Activated CD8-positive, alpha-beta T cell treated with anti-CD3 and anti-CD28 coated beads, Interleukin-2, amount 10 ng/mL, durations not matched to agents 7 days and 5 days (primary cell): ENCODE results near the gene IL21. TPM values are rescaled to one million over a fixed set of nuclear protein-coding genes. Genes with fewer than 3 reads are reported as not detected.

Experiments used
- ATAC-seq: fragments of 150-1000 bp; cut with Tn5 transposase; one replicate; pipeline ENCODE4 v1.10.0; 2021; ENCODE audit warnings: moderate library complexity
- CTCF ChIA-PET: fragments of 350-600 bp; sonication (Branson Sonifier 250); formaldehyde crosslinking; loops from one replicate; lab custom pipeline; 2021; ENCODE audit warnings: antibody characterized with exemption; lab: Charles Lee
- POLR2A ChIA-PET: fragments of 350-600 bp; sonication (Branson Sonifier 250); formaldehyde crosslinking; loops from one replicate; lab custom pipeline; 2021; ENCODE audit warnings: antibody characterized with exemption; lab: Charles Lee
- DNase-seq: peaks from one replicate; pipeline ENCODE4 v3.0.0-alpha.2; 2020
- H3K27ac Mint-ChIP-seq: one replicate; pipeline ENCODE4 v1.8.0; 2021; ENCODE audit warnings: mild to moderate bottlenecking, mixed read lengths
- H3K27me3 Mint-ChIP-seq: one replicate; pipeline ENCODE4 v1.8.0; 2021; ENCODE audit warnings: low read depth, mixed read lengths
- H3K36me3 Mint-ChIP-seq: one replicate; pipeline ENCODE4 v1.8.0; 2021; ENCODE audit warnings: low read depth, mixed read lengths
- H3K4me1 Mint-ChIP-seq: one replicate; pipeline ENCODE4 v1.8.0; 2021; ENCODE audit warnings: low read depth, mixed read lengths
- H3K4me3 Mint-ChIP-seq: one replicate; pipeline ENCODE4 v1.8.0; 2021; ENCODE audit warnings: mild to moderate bottlenecking, mixed read lengths
- H3K9me3 Mint-ChIP-seq: one replicate; pipeline ENCODE4 v1.8.0; 2022; ENCODE audit warnings: mixed read lengths; ENCODE audit not compliant: insufficient read depth
- total RNA-seq, 2 experiments: library from RNA; stranded (reverse); gene quantifications; one replicate each; pipeline ENCODE4 v1.2.3, GENCODE V29; 2021

The IL21 gene
- total RNA-seq, 2 experiments from 2014 or later: not detected

DNA sequence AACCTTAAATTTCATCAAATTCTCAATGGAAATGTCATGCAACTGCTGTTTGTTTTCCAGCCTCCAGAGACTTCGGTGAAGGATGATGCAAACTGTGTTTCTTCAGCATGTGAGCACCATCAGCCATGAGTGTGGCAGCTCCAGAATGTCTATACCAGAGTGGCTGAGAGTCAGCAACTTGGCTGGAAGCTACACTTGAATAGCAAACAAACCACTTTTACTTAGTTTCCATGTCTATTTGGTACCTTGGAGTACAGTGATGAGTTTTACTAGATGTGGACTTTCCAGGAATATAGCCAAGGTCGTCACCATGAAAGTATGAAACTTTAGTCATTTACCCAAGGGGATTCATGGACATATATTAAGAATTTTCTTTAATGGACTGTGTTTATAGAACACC lies 4.3 kb upstream of the IL21 start:
- no peak for DNase-seq
- ChIA-PET CTCF (no interaction called here), POLR2A (no interaction called here)
- Mint-ChIP-seq H3K4me3 (no peak overlapping the region), H3K36me3 (no peaks in the 10 kb centered on the region), H3K9me3 (no peaks in the 10 kb centered on the region), H3K27ac (no peak overlapping the region), H3K4me1 (no peaks in the 10 kb centered on the region), H3K27me3 (peaks cover 11% of the 10 kb centered on the region)
- no peak for ATAC-seq

DNA sequence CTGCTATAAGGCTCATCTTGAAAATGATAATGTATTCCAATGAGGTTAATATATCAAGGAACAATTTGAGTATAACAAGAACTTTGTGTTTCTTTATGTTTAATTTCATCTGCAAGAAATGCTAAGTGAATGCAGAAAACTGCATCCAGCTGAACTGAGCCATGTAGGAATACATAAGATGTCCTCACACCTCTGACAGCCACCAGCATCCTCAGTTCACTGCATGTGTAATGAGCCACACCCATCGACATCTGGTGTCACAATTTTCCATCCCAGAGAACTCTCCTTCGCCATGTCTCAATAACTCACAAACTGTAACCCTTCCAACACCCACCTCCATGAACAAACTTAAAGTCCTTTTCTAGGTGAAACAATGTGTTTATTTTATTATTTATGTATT lies 3.3 kb upstream of the IL21 start:
- ATAC-seq (no peak), DNase-seq (no peak)
- no peaks in the 10 kb centered on the region for H3K4me1 Mint-ChIP-seq
- POLR2A ChIA-PET: no interaction called here
- peaks cover 10% of the 10 kb centered on the region for H3K27me3 Mint-ChIP-seq
- no peaks in the 10 kb centered on the region for H3K9me3 Mint-ChIP-seq
- H3K4me3 Mint-ChIP-seq: no peak overlapping the region
- no peak overlapping the region for H3K27ac Mint-ChIP-seq
- CTCF ChIA-PET: no interaction called here
- no peaks in the 10 kb centered on the region for H3K36me3 Mint-ChIP-seq

DNA sequence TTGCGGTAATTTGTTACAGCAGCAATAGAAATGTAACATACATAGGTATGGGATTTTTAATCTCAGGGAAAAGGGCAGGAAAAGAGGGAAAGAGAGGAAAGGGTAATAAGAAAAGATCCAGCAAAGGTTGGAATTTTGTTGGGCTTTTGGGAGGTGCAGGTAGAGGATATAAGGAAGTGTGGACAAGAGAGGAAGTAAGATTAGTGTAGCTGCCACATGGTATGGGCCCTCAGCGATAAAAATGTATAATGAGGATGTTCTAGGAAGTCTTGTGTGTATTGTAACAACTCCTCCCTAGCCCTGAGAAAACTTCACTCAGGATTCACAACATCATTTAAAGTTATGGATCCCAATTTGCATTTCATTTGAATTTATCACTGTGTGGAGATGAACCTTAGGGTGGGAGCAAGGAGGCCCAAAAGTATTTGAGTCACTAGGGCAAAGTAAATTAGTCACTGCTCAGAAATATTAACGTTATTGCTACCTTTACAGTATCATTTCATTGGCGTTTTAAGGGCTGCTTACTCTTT lies 2.8 kb upstream of the IL21 start:
- ChIA-PET POLR2A (no interaction called here), CTCF (no interaction called here)
- no peak for ATAC-seq
- Mint-ChIP-seq H3K9me3 (no peaks in the 10 kb centered on the region), H3K4me1 (no peaks in the 10 kb centered on the region), H3K27me3 (peaks cover 8% of the 10 kb centered on the region), H3K27ac (no peak overlapping the region), H3K4me3 (no peak overlapping the region), H3K36me3 (no peaks in the 10 kb centered on the region)
- DNase-seq: no peak

DNA sequence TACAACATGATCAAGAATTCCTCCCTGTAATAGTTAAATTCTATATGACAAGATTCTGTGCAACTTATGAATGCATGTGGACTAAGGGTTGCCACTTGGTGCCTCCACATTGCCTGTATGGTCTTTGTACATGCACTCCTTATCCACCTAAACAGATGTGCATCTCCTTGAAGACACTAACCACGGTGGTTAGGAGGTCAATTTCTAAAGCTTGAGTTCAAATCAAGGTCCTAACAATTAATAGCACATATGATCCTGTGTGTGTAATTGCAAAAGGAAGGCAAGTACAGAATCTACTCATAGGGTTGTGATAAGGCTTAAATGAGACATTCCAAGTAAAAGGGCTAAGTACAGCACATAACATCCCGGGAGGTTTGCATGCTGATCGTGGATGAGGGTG lies 1.5 kb upstream of the IL21 start:
- ChIA-PET CTCF (no interaction called here), POLR2A (no interaction called here)
- DNase-seq (no peak), ATAC-seq (no peak)
- Mint-ChIP-seq H3K4me3 (no peak overlapping the region), H3K9me3 (no peaks in the 10 kb centered on the region), H3K36me3 (no peaks in the 10 kb centered on the region), H3K27ac (no peak overlapping the region), H3K27me3 (peaks cover 6% of the 10 kb centered on the region), H3K4me1 (peaks cover under 1% of the 10 kb centered on the region)

DNA sequence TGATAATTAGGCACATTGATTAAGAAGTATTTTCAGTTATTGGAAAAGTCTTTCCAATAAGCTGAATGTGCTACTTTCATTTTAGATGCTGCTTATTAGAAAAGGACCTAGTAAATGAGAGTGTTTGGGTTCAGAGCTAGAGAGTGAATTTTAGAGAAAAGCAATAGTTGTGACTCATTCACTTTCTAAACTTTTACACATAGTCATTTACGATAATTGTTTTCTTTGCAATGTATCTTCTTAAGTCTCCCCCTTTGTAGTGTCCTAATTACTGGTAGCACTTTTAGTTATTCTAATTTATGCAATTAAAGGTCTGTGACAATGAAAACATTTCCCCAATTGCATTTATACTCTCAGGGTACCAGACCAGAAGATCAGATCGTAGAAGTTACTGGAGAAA lies 1.3 kb downstream of the IL21 start:
- peaks cover 2% of the 10 kb centered on the region for H3K4me1 Mint-ChIP-seq
- ChIA-PET POLR2A (no interaction called here), CTCF (interaction anchor here (1.7 kb wide), 1 partner anchor 43 kb away, joined by 4 read pairs; no protein-coding TSS in a partner anchor)
- ATAC-seq (no peak), DNase-seq (no peak)
- no peaks in the 10 kb centered on the region for H3K9me3 Mint-ChIP-seq
- H3K27me3 Mint-ChIP-seq: peaks cover 3% of the 10 kb centered on the region
- H3K27ac Mint-ChIP-seq: no peak overlapping the region
- H3K4me3 Mint-ChIP-seq: no peak overlapping the region
- no peaks in the 10 kb centered on the region for H3K36me3 Mint-ChIP-seq

DNA sequence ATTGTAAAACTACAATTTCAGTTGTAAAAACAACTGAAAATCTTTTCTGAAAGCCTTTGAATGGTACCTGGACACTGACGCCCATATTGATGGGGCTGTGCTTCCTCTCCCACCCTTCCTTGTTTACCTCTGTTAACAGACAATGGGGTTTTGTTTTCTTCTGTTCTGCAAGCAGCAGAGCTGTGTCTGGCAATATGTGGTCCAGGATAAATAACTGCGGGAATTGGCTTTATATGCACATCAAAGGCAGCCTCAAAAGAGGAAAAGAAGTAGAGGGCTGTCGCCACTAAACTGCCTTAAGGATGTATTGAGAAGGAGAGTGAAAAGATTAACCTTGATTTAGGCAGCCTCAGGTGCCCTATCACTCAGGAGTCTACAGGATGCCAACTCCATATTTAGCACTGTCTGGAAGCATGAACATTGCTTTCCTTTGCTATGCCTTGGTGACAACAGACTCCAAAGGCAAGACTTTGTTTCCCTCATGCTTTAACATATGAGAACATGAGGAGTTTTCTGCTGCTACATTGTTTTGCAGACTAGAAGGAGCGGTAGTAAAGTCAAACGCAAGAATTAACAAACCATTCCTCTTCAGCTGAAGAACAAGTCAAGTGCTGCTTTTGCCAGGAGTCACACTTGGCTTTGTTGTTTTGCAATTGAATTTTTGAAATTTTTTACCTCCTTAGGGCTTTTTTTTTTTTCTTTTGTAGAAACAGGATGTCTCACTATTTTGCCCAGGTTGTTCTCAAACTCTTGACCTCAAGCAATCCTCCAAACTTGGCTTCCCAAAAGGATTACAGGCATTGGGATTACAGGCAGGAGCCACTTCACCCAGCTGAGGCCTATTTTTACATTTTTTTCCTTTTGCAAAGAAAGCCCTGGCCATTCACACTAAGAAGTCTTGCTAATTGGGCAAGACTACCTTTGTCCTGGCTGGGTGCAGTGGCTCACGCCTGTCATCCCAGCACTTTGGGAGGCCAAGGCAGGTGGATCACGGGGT lies 3.0 kb downstream of the IL21 start:
- H3K9me3 Mint-ChIP-seq: no peaks in the 10 kb centered on the region
- DNase-seq (no peak), ATAC-seq (no peak)
- no peaks in the 10 kb centered on the region for H3K36me3 Mint-ChIP-seq
- H3K4me3 Mint-ChIP-seq: no peak overlapping the region
- POLR2A ChIA-PET: no interaction called here
- peaks cover 3% of the 10 kb centered on the region for H3K27me3 Mint-ChIP-seq
- CTCF ChIA-PET: no interaction called here
- H3K27ac Mint-ChIP-seq: no peak overlapping the region
- peaks cover 2% of the 10 kb centered on the region for H3K4me1 Mint-ChIP-seq

DNA sequence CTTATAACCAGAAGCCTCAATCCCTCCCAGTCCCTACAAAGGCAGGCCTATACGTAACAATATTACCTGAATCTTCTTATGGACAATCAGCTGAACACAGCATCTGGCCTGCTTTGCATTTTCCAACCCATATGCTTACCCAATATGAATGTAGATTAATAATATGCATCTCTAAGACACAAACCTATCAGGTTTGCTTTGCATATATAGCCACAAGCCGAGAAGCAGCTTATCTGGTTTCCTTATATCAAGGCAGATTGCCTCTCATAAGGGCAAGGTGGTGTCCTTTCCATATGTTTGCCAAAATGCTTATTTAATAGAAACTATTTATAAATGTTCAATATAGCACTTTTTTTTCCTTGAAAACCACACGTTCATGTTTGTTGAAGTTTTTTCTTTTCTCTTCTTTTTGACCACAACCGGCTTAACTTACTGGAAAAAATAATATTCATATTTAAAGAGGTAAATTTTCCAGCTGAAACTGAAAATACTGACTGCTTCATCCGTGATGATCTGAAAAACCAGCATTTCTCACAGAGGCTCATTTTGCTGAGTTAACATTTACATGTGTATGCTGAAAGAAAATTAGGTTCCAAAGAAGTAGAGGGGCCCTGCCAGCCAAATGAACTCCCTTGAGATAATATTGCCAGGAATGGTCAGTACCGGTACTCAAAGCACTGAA lies 3.8 kb downstream of the IL21 start:
- ChIA-PET POLR2A (interaction anchor here (0.7 kb wide), 1 partner anchor 552 kb away, joined by 3 read pairs; no protein-coding TSS in a partner anchor), CTCF (interaction anchor here (1.1 kb wide), 2 partner anchors 8 to 39 kb away, joined by 3 to 7 read pairs; no protein-coding TSS in a partner anchor)
- no peak overlapping the region for H3K27ac Mint-ChIP-seq
- H3K27me3 Mint-ChIP-seq: peaks cover 3% of the 10 kb centered on the region
- peaks cover 2% of the 10 kb centered on the region for H3K4me1 Mint-ChIP-seq
- H3K9me3 Mint-ChIP-seq: no peaks in the 10 kb centered on the region
- no peaks in the 10 kb centered on the region for H3K36me3 Mint-ChIP-seq
- no peak overlapping the region for H3K4me3 Mint-ChIP-seq
- ATAC-seq: no peak
- no peak for DNase-seq

DNA sequence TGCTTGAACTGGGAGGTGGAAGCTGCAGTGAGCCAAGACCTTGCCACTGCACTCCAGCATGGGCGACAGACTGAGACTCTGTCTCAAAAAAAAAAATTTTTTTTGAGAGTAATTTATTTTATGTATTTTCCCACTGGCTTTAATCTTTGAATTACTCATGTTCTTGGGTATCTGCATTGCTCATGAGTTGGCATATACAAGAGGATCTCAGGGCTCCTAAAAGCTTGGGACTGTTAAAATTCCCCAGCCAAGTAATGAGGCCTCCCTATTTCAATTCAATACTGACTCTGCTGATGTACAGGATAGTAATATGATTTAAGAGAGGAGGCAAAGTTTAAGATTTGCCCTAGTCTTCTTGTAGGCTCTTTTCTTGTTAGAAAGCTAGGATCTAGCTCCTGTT lies 6.2 kb downstream of the IL21 start:
- H3K9me3 Mint-ChIP-seq: no peaks in the 10 kb centered on the region

DNA sequence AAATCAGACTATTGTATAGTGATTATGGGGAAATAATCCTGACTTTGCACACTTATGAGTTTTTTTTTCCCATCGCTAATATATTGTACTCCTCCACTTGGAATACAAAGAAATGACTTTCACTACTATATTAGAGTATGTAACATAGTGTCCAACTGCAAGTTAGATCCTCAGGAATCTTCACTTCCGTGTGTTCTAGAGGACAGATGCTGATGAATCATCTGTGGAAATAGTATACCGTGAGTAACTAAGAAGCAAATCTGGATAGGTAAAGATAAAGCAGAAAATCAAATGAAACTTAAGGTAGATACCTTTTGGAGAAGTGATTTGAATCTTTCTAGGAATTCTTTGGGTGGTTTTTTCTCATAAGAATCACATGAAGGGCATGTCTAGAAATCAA lies 8.3 kb downstream of the IL21 start:
- H3K4me1 Mint-ChIP-seq: peaks cover 2% of the 10 kb centered on the region
- ATAC-seq: no peak
- H3K27me3 Mint-ChIP-seq: peaks cover 2% of the 10 kb centered on the region
- CTCF ChIA-PET: no interaction called here
- POLR2A ChIA-PET: no interaction called here
- H3K9me3 Mint-ChIP-seq: no peaks in the 10 kb centered on the region
- no peaks in the 10 kb centered on the region for H3K36me3 Mint-ChIP-seq
- H3K4me3 Mint-ChIP-seq: no peak overlapping the region
- no peak for DNase-seq
- no peak overlapping the region for H3K27ac Mint-ChIP-seq

More for the DNA sequence above, 6.2 kb downstream of the IL21 start:
- no peak for DNase-seq
- H3K4me3 Mint-ChIP-seq: no peak overlapping the region
- ChIA-PET POLR2A (interaction anchor here (0.6 to 1.0 kb wide), 2 partner anchors 12 to 22 kb away, joined by 3 read pairs; no protein-coding TSS in a partner anchor), CTCF (interaction anchor here (1.3 kb wide), 1 partner anchor 37 kb away, joined by 6 read pairs; no protein-coding TSS in a partner anchor)
- peaks cover 2% of the 10 kb centered on the region for H3K27me3 Mint-ChIP-seq
- no peak overlapping the region for H3K27ac Mint-ChIP-seq
- peaks cover 2% of the 10 kb centered on the region for H3K4me1 Mint-ChIP-seq
- no peaks in the 10 kb centered on the region for H3K36me3 Mint-ChIP-seq
- ATAC-seq: no peak

DNA sequence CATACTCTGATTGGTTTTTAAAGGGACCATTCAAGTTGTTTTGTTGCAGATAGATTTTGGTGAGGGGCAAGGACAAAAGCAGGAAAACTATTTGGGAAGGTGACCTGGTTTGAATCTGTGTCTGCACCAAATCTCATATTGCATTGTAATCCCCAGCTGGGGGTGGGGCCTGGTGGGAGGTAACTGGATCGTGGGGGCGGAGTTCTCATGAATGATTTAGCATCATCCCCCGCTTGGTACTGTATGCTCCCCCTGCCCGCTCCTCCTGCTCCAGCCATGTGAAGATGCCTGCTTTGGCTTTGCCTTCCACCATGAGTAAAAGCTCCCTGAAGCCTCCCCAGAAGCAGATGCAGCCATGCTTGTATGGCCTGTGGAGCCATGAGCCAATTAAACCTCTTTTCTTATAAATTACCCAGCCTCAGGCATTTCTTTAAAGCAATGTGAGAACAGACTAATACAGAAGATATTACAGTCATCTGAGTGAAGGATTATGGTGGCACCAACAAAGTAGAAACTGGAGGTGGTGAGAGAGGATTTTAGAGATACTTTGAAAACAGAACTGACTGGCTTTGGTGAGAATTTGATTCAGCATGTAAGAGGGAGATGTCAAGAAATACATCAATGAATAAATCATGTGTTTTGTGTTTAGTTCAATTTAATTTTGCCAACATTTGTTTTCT lies 14.4 kb downstream of the IL21 start:
- H3K4me3 Mint-ChIP-seq: no peak overlapping the region
- DNase-seq (no peak), ATAC-seq (no peak)
- ChIA-PET CTCF (no interaction called here), POLR2A (no interaction called here)
- no peaks in the 10 kb centered on the region for H3K36me3 Mint-ChIP-seq
- H3K27me3 Mint-ChIP-seq: peaks cover 13% of the 10 kb centered on the region
- H3K27ac Mint-ChIP-seq: no peak overlapping the region
- no peaks in the 10 kb centered on the region for H3K9me3 Mint-ChIP-seq
- H3K4me1 Mint-ChIP-seq: peaks cover 4% of the 10 kb centered on the region

DNA sequence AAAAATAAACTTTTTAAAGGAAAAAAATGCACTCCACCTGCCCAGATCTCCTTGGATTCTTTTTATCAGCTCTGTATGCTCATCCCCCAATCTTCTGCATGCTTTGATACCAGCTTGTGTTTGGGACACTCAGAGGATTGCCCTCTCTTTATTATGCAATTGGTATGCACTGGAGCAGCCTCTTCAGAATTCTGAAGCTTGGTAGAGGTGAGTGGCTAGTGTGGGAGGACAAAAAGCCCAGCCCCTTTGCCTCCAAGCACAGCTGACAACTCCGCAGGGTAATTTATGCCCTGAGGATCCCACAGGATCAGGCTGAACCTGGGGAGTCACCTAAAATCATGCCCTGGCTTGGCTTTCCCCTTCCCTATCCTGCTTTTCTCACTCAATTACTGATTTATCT lies 16.7 kb downstream of the IL21 start:
- H3K4me3 Mint-ChIP-seq: no peak overlapping the region
- CTCF ChIA-PET: interaction anchor here (1.8 to 3.8 kb wide), 2 partner anchors 48 to 113 kb away, joined by 5 to 41 read pairs; no protein-coding TSS in a partner anchor
- H3K9me3 Mint-ChIP-seq: no peaks in the 10 kb centered on the region
- H3K4me1 Mint-ChIP-seq: peaks cover 4% of the 10 kb centered on the region
- no peaks in the 10 kb centered on the region for H3K36me3 Mint-ChIP-seq
- peaks cover 26% of the 10 kb centered on the region for H3K27me3 Mint-ChIP-seq
- POLR2A ChIA-PET: no interaction called here
- no peak for DNase-seq
- no peak overlapping the region for H3K27ac Mint-ChIP-seq
- ATAC-seq: no peak
